ENCODE data around the gene C17orf58.
"Not testable (repeated sequence)": the region's sequence is repeated elsewhere in the genome, so short reads cannot be mapped to it uniquely, and the experiment has no call there.

The C17orf58 gene

DNA sequence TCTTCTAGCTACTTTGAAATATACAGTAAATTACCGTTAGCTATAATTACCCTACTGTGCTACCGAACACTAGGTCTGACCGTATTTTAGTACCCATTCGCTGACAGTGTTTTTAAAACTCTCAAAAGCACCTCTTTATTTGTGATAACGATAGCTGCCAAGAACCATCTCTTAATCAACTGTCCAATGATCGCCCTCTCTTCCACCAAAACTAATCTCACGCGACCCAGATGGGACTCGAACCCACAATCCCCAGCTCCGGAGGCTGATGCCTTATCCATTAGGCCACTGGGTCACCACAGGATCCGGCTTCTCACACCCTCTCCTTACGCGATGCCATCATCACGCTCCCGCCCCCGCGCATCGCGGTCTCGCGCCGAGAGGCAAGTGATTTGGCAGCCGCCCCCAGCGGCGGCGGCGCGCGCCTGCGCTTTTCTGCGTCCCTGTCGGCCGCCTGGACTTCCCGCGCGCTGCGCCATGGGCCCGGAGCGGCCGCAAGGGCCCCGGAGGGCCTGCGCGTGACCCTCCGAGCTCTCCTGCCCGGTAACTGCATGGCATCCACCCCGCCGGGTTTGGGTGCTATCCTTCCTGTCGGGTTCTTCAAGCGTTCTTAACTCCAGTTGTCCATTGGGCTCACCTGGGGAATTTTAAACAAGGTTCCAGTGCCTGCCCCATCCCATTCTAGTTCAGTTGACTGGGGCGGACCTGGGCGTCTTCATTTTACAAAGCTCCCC lies 23.6 kb upstream of the C17orf58 start:
- POLR2A ChIA-PET = interaction anchor here (0.7 to 1.7 kb wide), 5 partner anchors 16 to 27 kb away, joined by 3 to 8 read pairs (median 5); partner anchors contain the start of genes C17orf58 and KPNA2
- TF ChIP-seq, protein P1, sequence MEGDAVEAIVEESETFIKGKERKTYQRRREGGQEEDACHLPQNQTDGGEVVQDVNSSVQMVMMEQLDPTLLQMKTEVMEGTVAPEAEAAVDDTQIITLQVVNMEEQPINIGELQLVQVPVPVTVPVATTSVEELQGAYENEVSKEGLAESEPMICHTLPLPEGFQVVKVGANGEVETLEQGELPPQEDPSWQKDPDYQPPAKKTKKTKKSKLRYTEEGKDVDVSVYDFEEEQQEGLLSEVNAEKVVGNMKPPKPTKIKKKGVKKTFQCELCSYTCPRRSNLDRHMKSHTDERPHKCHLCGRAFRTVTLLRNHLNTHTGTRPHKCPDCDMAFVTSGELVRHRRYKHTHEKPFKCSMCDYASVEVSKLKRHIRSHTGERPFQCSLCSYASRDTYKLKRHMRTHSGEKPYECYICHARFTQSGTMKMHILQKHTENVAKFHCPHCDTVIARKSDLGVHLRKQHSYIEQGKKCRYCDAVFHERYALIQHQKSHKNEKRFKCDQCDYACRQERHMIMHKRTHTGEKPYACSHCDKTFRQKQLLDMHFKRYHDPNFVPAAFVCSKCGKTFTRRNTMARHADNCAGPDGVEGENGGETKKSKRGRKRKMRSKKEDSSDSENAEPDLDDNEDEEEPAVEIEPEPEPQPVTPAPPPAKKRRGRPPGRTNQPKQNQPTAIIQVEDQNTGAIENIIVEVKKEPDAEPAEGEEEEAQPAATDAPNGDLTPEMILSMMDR (IDR thresholded peaks at IDR 0.05; ENCODE audit: insufficient read depth, low read length, missing control alignments) = peak; percentile 40
- CTCF ChIA-PET = interaction anchor here (0.5 to 2.4 kb wide), 8 partner anchors 9 to 182 kb away, joined by 3 to 11 read pairs (median 4); no protein-coding TSS in a partner anchor
- H3K4me3 ChIP-seq (ENCODE audit: low read depth, low read length) = peak overlapping the region; percentile 67
- DNase-seq (ENCODE audit: low read depth, low spot score) = peak; percentile 79

DNA sequence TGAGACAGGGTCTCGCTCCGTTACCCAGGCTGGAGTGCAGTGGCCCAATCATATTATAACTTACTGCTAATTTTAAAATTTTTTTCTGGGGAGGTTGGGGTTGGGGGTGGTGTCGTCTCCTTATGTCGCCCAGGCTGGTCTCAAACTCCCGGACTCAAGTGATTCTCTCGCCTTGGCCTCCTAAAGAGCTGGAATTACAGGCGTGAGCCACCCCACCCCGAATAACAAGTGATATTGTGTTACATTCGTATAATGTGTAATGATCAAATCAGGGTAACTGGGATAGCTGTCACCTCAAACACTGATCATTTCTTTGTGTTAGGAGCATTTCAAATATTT lies 23.0 kb upstream of the C17orf58 start:
- no peak overlapping the region for H3K4me3 ChIP-seq (ENCODE audit: low read depth, low read length)

DNA sequence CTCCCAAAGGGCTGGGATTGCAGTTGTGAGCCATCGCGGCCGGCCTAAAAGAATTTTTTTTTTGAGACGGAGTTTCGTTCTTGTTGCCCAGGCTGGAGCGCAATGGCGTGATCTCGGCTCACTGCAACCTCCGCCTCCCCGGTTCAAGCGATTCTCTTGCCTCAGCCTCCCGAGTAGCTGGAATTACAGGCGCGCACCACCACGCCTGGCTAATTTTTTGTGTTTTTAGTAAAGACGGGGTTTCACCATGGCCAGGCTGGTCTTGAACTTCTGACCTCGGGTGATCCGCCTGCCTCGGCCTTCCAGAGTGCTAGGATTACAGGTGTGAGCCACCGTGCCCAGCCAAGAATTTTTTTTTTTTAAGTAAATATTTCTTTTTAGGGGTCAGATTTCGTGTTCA lies 22.2 kb upstream of the C17orf58 start:
- POLR2A ChIA-PET; DNase-seq (ENCODE audit: low read depth, low spot score); H3K4me3 ChIP-seq (ENCODE audit: low read depth, low read length): not testable (repeated sequence)
- CTCF ChIA-PET = interaction anchor here (2.4 kb wide), 1 partner anchor 24 kb away, joined by 10 read pairs; no protein-coding TSS in a partner anchor

More for the DNA sequence above, 23.0 kb upstream of the C17orf58 start:
- DNase-seq (ENCODE audit: low read depth, low spot score) = no peak
- CTCF ChIA-PET = interaction anchor here (0.5 to 2.4 kb wide), 8 partner anchors 9 to 183 kb away, joined by 3 to 11 read pairs (median 4); no protein-coding TSS in a partner anchor
- POLR2A ChIA-PET = interaction anchor here (0.7 to 1.7 kb wide), 5 partner anchors 16 to 27 kb away, joined by 3 to 8 read pairs (median 5); partner anchors contain the start of genes C17orf58 and KPNA2
- TF ChIP-seq, protein P1 (IDR thresholded peaks at IDR 0.05; ENCODE audit: insufficient read depth, low read length, missing control alignments) = no peak

DNA sequence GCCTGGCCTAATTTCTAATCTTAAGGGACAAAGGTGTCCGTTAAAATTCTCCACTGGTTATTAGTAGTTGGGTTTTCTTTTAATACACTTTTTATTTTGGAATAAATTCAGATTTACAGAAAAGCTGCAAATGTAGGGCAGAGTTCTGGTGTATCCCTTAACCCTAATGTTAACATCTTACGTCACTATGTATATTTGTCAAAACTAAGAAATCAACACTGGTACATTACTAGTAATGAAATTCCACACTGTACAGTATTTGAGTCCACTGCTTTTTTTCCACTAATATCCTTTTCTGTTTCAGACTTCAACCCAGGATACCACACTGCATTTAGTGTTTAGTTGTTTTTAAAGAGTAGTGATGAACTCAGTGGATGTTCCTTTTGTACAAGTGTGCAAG lies 20.6 kb upstream of the C17orf58 start:
- ChIA-PET CTCF (no interaction called here), POLR2A (no interaction called here)

DNA sequence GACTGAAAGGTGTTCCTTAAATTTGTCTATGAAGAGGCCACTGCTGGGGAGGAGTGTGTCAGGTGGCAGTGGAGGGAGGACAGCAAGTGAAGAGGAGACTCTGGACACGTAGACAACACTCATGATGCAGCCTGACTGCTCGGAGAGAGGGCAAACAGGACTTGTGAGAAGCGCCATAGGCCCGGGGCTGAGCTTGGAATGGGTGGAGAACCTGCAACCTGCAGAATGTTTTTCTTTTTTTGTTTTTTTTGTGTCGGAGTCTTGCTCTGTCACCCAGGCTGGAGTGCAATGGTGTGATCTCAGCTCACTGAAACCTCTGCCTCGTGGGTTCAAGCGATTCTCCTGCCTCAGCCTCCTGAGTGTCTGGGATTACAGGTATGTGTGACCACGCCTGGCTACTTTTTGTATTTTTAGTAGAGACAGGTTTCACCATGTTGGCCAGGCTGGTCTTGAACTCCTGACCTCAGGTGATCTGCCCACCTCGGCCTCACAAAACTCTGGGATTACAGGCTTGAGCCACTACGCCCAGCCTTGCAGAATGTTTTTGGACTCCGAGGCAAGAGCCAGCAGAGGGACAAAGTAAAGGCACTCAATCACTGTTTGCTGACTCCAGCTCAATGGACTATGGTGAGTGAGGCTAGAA lies 18.9 kb upstream of the C17orf58 start:
- TF ChIP-seq, protein P1 (IDR thresholded peaks at IDR 0.05; ENCODE audit: insufficient read depth, low read length, missing control alignments) = no peak
- ChIA-PET POLR2A (no interaction called here), CTCF (interaction anchor here (1.3 kb wide), 1 partner anchor 11 kb away, joined by 4 read pairs; no protein-coding TSS in a partner anchor)

More for the DNA sequence above, 20.6 kb upstream of the C17orf58 start:
- TF ChIP-seq, protein P1 (IDR thresholded peaks at IDR 0.05; ENCODE audit: insufficient read depth, low read length, missing control alignments) = no peak
- H3K4me3 ChIP-seq (ENCODE audit: low read depth, low read length) = no peak overlapping the region
- no peak for DNase-seq (ENCODE audit: low read depth, low spot score)

DNA sequence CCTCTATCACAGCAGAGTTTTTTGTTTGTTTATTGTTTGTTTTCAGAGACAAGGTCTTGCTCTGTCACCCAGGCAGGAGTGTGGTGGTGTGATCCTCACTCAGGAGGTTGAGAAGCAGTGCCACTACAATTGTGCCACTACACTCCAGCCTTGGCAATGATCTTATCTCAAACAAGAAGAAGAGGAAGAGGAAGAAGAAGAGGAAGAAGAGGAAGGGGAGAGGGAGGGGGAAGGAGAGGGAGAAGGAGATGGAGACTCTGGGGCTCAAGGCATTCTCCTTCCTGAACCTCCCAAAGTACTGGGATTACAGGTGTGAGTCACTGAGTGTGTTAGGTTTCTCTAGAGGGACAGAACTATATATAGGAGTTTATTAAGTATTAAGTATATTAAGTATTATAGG lies 17.1 kb upstream of the C17orf58 start:
- CTCF ChIA-PET = no interaction called here

More for the DNA sequence above, 18.9 kb upstream of the C17orf58 start:
- no peak for DNase-seq (ENCODE audit: low read depth, low spot score)
- no peak overlapping the region for H3K4me3 ChIP-seq (ENCODE audit: low read depth, low read length)

More for the DNA sequence above, 17.1 kb upstream of the C17orf58 start:
- TF ChIP-seq, protein P1 (IDR thresholded peaks at IDR 0.05; ENCODE audit: insufficient read depth, low read length, missing control alignments) = no peak
- H3K4me3 ChIP-seq (ENCODE audit: low read depth, low read length) = no peak overlapping the region
- POLR2A ChIA-PET = no interaction called here
- no peak for DNase-seq (ENCODE audit: low read depth, low spot score)
